ENCODE measurements around the gene ATP8A2.

DNA sequence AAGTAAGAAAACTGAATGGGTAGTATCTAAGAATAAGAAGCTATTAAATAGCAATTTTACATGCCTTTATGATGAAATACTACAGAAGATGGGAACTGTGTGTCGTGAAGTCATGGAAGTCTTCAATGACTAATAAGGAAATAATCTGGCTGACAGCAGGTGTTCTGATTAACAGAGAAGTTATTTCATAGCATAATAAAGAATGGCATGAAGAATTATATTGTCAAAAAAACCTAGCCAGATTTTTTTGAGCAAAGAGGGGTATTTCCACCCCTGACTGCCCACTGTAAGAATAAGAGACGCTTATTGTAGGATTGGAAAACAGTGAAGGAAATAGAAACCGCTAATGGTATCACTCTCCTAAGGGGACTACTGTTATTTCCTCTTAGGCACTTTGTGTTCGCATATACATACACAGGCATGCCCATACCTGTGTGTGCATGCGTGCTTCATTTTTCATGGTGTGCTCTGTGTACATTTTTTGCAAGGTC lies 361.3 kb downstream of the ATP8A2 start:
- TF ChIP-seq EZH2 (IDR thresholded peaks at IDR 0.05; ENCODE audit: insufficient read depth, low read length): no peak
- TF ChIP-seq, protein P1, sequence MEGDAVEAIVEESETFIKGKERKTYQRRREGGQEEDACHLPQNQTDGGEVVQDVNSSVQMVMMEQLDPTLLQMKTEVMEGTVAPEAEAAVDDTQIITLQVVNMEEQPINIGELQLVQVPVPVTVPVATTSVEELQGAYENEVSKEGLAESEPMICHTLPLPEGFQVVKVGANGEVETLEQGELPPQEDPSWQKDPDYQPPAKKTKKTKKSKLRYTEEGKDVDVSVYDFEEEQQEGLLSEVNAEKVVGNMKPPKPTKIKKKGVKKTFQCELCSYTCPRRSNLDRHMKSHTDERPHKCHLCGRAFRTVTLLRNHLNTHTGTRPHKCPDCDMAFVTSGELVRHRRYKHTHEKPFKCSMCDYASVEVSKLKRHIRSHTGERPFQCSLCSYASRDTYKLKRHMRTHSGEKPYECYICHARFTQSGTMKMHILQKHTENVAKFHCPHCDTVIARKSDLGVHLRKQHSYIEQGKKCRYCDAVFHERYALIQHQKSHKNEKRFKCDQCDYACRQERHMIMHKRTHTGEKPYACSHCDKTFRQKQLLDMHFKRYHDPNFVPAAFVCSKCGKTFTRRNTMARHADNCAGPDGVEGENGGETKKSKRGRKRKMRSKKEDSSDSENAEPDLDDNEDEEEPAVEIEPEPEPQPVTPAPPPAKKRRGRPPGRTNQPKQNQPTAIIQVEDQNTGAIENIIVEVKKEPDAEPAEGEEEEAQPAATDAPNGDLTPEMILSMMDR (IDR thresholded peaks at IDR 0.05; ENCODE audit: insufficient read depth, low read depth, low read length): no peak

All from astrocyte (in vitro differentiated cells and primary cell).